ENCODE data around the gene GREB1L. TPM values are rescaled to one million over a fixed set of nuclear protein-coding genes. Genes with fewer than 3 reads are reported as not detected.

Gene GREB1L
- total and polyA plus RNA-seq, 2 donors (not counting 3 experiments of a cell fraction or from before 2014, with no cell fraction given), result 0.22 to 0.41 TPM

DNA sequence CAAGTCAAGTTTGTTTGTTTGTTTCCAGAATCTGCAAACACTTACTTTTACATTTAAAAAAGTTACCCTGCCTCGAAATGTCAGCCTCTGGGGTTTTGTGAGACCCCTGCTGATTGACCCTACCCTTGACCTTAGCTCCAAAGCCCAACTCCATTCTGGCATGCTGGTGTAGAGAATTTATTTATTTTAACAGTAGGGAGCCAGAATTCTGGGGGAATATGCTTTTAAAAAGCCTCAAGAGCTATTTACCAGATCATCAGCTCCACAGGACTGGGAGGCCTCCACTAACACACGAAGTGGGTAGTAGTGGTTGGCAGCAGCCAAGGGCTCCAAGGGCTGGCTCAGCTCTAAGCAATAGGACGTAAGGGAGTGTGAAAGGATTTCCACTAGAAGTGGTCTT, 23.2 kb upstream of the GREB1L start:
- no peaks in the 10 kb centered on the region for H3K9me3 ChIP-seq (replicated peaks; ENCODE audit: control insufficient read depth, insufficient read depth, low read length)
- H4K20me1 ChIP-seq (replicated peaks; ENCODE audit: control insufficient read depth, extremely low read depth, insufficient read depth, low read length), result no peaks in the 10 kb centered on the region
- BruUV-seq (replicated peaks), result no TSS peak
- no peaks in the 10 kb centered on the region for H3K9me1 ChIP-seq (replicated peaks; ENCODE audit: control insufficient read depth, extremely low read depth, insufficient read depth, low read length)
- no peaks in the 10 kb centered on the region for H3K36me3 ChIP-seq (ENCODE audit: control insufficient read depth in 2 of 2, extremely low read depth in 1 of 2, insufficient read depth in 2 of 2, low read length in 2 of 2)
- DNase-seq (ENCODE audit: low read depth, low spot score) (no peak), FAIRE-seq (no peak)
- dilution Hi-C loops (cut with MboI; ENCODE audit: extremely low pct_ligation_motif_present, low sequenced_read_pairs), result no loop called here
- no peaks in the 10 kb centered on the region for H3K79me2 ChIP-seq (ENCODE audit: control insufficient read depth, insufficient read depth, low read length)
- no peak overlapping the region for H3K27ac ChIP-seq (ENCODE audit: insufficient read depth, low read depth, low read length)
- H3K4me3 ChIP-seq (replicated peaks in 1 of 3; ENCODE audit: insufficient read depth in 1 of 3, low read depth in 1 of 3, low read length in 3 of 3), result no peak overlapping the region
- intact Hi-C loops (cut with micrococcal nuclease), result no loop called here
- H3K9ac ChIP-seq (replicated peaks; ENCODE audit: extremely low read depth, insufficient read depth, low read length), result no peak overlapping the region
- H3K4me2 ChIP-seq (ENCODE audit: insufficient read depth, low read length), result no peak overlapping the region
- ChIA-PET POLR2A (no interaction called here), CTCF (interaction anchor here (1.1 to 1.8 kb wide), 2 partner anchors 24 to 27 kb away, joined by 3 to 6 read pairs; no protein-coding TSS in a partner anchor)
- TF ChIP-seq FOS (IDR thresholded peaks at IDR 0.05; ENCODE audit: borderline replicate concordance, insufficient read depth, low read length) (no peak), GATA2 (IDR thresholded peaks at IDR 0.05; ENCODE audit: insufficient read depth, insufficient read length, low read depth, low read length) (no peak), JUN (IDR thresholded peaks at IDR 0.05; ENCODE audit: borderline replicate concordance, insufficient read depth, insufficient read length, low read depth) (no peak), POLR2A (IDR thresholded peaks at IDR 0.05; ENCODE audit: low read depth, low read length) (no peak)
- TF ChIP-seq, protein P1, sequence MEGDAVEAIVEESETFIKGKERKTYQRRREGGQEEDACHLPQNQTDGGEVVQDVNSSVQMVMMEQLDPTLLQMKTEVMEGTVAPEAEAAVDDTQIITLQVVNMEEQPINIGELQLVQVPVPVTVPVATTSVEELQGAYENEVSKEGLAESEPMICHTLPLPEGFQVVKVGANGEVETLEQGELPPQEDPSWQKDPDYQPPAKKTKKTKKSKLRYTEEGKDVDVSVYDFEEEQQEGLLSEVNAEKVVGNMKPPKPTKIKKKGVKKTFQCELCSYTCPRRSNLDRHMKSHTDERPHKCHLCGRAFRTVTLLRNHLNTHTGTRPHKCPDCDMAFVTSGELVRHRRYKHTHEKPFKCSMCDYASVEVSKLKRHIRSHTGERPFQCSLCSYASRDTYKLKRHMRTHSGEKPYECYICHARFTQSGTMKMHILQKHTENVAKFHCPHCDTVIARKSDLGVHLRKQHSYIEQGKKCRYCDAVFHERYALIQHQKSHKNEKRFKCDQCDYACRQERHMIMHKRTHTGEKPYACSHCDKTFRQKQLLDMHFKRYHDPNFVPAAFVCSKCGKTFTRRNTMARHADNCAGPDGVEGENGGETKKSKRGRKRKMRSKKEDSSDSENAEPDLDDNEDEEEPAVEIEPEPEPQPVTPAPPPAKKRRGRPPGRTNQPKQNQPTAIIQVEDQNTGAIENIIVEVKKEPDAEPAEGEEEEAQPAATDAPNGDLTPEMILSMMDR (IDR thresholded peaks at IDR 0.05; ENCODE audit: extremely low read depth in 1 of 2, insufficient read depth in 1 of 2, low read depth in 1 of 2, low read length in 2 of 2), result no peak
- TF ChIP-seq, protein P2, sequence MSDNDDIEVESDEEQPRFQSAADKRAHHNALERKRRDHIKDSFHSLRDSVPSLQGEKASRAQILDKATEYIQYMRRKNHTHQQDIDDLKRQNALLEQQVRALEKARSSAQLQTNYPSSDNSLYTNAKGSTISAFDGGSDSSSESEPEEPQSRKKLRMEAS (IDR thresholded peaks at IDR 0.05; ENCODE audit: insufficient read depth, insufficient read length), result no peak
- H2AFZ ChIP-seq (ENCODE audit: low read depth, low read length), result no peak overlapping the region
- no peaks in the 10 kb centered on the region for H3K27me3 ChIP-seq (ENCODE audit: control insufficient read depth in 2 of 2, insufficient read depth in 2 of 2, low read length in 2 of 2)
- no peaks in the 10 kb centered on the region for H3K4me1 ChIP-seq (ENCODE audit: control insufficient read depth, extremely low read depth, insufficient read depth, low read length)

DNA sequence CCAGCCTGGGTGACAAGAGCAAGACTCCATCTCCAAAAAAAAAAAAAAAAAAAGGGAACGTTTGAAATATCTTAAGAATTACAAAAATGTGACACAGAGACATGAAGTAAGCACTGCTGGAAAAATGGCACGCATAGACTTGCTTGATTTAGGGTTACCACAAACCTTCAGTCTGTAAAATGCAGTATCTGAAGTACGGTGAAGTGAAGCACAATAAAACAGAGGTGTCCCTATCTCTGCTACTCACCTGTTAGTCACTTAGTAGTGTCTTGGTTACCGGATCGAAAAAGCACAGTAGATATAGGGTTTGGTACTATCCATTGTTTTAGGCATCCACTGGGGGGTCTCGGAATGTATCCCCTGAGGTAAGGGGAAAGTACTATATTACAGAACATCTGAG, 11.6 kb upstream of the GREB1L start:
- intact Hi-C loops (cut with micrococcal nuclease) (no loop called here), dilution Hi-C loops (cut with MboI; ENCODE audit: extremely low pct_ligation_motif_present, low sequenced_read_pairs) (no loop called here)
- no peak overlapping the region for H2AFZ ChIP-seq (ENCODE audit: low read depth, low read length)
- H3K27ac ChIP-seq (ENCODE audit: insufficient read depth, low read depth, low read length), result no peak overlapping the region
- DNase-seq (ENCODE audit: low read depth, low spot score) (no peak), FAIRE-seq (no peak)
- no peaks in the 10 kb centered on the region for H3K4me1 ChIP-seq (ENCODE audit: control insufficient read depth, extremely low read depth, insufficient read depth, low read length)
- TF ChIP-seq FOS (IDR thresholded peaks at IDR 0.05; ENCODE audit: borderline replicate concordance, insufficient read depth, low read length) (no peak), MYC (IDR thresholded peaks at IDR 0.05; ENCODE audit: low read depth, low read length) (no peak), EZH2 (IDR thresholded peaks at IDR 0.05; ENCODE audit: borderline replicate concordance, low read depth, low read length, severe bottlenecking) (no peak), POLR2AphosphoS5 (IDR thresholded peaks at IDR 0.05; ENCODE audit: insufficient read depth, low read depth, low read length) (no peak), POLR2A (IDR thresholded peaks at IDR 0.05; ENCODE audit: low read depth, low read length) (no peak), JUN (IDR thresholded peaks at IDR 0.05; ENCODE audit: borderline replicate concordance, insufficient read depth, insufficient read length, low read depth) (no peak), GATA2 (IDR thresholded peaks at IDR 0.05; ENCODE audit: insufficient read depth, insufficient read length, low read depth, low read length) (no peak)
- TF ChIP-seq, protein P2 (IDR thresholded peaks at IDR 0.05; ENCODE audit: insufficient read depth, insufficient read length), result no peak
- TF ChIP-seq, protein P1 (IDR thresholded peaks at IDR 0.05; ENCODE audit: extremely low read depth in 1 of 2, insufficient read depth in 1 of 2, low read depth in 1 of 2, low read length in 2 of 2), result no peak
- H3K79me2 ChIP-seq (ENCODE audit: control insufficient read depth, insufficient read depth, low read length), result no peaks in the 10 kb centered on the region
- ChIA-PET CTCF (no interaction called here), POLR2A (no interaction called here)
- BruUV-seq (replicated peaks), result no TSS peak
- no peaks in the 10 kb centered on the region for H3K9me1 ChIP-seq (replicated peaks; ENCODE audit: control insufficient read depth, extremely low read depth, insufficient read depth, low read length)
- no peak overlapping the region for H3K9ac ChIP-seq (replicated peaks; ENCODE audit: extremely low read depth, insufficient read depth, low read length)
- H3K4me3 ChIP-seq (replicated peaks in 1 of 3; ENCODE audit: insufficient read depth in 1 of 3, low read depth in 1 of 3, low read length in 3 of 3), result no peak overlapping the region
- H3K36me3 ChIP-seq (ENCODE audit: control insufficient read depth in 2 of 2, extremely low read depth in 1 of 2, insufficient read depth in 2 of 2, low read length in 2 of 2), result no peaks in the 10 kb centered on the region
- no peaks in the 10 kb centered on the region for H4K20me1 ChIP-seq (replicated peaks; ENCODE audit: control insufficient read depth, extremely low read depth, insufficient read depth, low read length)
- H3K4me2 ChIP-seq (ENCODE audit: insufficient read depth, low read length), result no peak overlapping the region
- no peaks in the 10 kb centered on the region for H3K9me3 ChIP-seq (replicated peaks; ENCODE audit: control insufficient read depth, insufficient read depth, low read length)
- H3K27me3 ChIP-seq (ENCODE audit: control insufficient read depth in 2 of 2, insufficient read depth in 2 of 2, low read length in 2 of 2), result no peaks in the 10 kb centered on the region
